Stimulated activated CD8-positive, alpha-beta memory T cell treated with anti-CD3 and anti-CD28 coated beads, Interleukin-15, amount 100 ng/mL, for 1 hour (primary cell): ENCODE data around the gene CALY.

Experiments used
- DNase-seq: peaks from one replicate; pipeline ENCODE4 v3.0.0-alpha.2; 2020; ENCODE audit warnings: low read depth

CALY gene

GRCh38 chr10:133287832-133288500, 48.7 kb downstream of the CALY start:
- no peak for DNase-seq

DNA sequence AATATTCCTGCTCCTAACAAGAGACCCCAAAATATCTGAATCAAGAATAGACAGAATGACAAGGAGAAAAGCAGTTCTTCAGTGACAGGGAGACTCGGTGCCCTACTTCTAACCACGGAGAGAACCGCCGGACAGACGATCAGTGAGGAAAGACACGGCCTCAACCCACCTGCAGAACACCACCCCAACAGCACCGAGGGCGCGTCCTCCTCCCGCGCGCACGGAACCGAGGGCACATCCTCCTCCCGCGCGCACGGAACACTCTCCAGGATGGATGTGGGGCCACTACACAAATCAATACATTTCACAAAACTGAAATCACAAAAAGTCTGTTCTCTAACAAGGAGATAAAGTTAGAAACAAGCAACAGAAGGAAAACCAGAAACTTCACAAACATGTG, 50.3 kb downstream of the CALY start:
- no peak for DNase-seq

DNA sequence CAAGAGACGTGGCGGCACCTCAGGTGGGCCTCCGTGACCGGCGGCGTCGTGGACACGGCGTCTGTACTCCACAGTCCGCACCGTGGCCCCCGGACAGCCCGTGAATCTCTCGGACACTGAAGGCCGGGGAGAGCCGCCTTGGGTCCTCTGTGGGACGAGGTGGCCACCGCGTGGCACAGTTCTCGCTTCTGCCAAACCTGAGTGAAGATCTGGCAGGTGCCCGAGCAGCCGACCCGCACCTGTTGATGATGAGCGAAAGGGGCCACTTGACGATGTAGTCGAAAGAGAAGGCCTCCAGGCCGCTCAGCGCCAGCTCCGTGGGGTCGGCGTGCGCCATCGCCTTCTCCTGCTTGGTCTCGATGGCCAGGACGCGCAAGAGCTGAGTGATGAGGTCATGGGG, 51.5 kb downstream of the CALY start:
- DNase-seq = no peak

GRCh38 chr10:133283931-133284330, 52.8 kb downstream of the CALY start:
- DNase-seq = no peak

- DNase-seq = no peak
These were observed 53.8 kb downstream of the CALY start for GRCh38 chr10:133282846-133283390.

- no peak for DNase-seq
These were observed 54.9 kb downstream of the CALY start for GRCh38 chr10:133281628-133282372.

GRCh38 chr10:133281084-133281483, 55.6 kb downstream of the CALY start:
- no peak for DNase-seq

- DNase-seq = no peak
These were observed 56.2 kb downstream of the CALY start for GRCh38 chr10:133280391-133281059.

GRCh38 chr10:133279326-133280226, 57.1 kb downstream of the CALY start:
- no peak for DNase-seq

DNA sequence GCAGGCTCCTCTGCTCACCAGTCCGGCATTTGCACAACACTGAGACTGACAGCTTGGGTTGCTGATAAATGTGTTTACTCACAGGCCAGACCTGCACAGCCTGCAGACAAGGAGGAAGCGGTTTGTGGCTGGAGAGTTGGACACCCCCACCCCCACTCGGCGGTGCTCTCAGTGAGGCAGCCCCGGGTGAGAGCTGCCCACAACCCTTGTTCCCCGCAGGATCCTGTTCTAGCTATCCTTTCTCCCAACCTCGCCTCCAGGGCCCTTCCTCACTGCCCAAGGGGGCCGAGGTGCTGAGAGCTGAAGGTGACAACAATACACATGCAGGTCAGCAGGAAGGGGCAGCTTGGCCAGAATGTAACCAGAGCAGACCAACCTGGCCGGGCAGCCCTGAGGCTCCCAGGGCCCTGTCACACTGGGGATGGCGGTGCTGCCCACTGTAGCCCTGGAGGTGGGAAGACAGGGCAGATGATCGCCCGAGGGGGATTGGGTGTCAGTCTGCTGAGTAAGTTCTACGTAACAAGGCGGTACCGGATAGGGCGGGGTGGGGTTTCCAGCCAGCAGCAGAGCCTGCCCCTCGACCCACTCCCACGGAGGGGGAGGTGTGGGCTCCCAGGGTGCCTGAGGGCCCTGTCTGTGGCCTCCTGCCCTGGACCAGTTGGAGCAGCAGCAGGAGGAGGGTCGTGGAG, 58.0 kb downstream of the CALY start:
- DNase-seq = peak; percentile 41

GRCh38 chr10:133277993-133278576, 58.6 kb downstream of the CALY start:
- no peak for DNase-seq

GRCh38 chr10:133277277-133277992, 59.3 kb downstream of the CALY start:
- DNase-seq = no peak

- DNase-seq = peak; percentile 34
These were observed 60.1 kb downstream of the CALY start, which contains the start of gene ADAM8 for GRCh38 chr10:133276435-133277201. ADAM8 (minus strand) TSS chr10:133276868; CDS start chr10:133276817, 51 bp downstream.

DNA sequence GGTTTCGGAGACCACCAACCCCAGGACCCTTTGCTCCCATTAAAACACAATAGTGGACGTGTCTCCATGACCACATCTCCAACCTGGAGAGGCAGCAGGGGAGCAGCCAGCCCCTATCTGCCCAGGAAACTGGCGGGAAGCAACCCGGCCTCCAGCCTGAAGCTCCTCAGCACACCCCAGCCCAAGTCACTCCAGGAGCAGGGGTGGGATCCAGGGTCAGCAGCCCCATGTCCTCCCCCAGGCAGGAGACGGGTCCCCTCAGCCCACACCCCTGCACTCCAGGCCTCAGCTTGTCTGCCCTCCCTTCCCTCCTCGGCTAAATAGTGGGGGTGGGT, 60.6 kb downstream of the CALY start:
- no peak for DNase-seq

DNA sequence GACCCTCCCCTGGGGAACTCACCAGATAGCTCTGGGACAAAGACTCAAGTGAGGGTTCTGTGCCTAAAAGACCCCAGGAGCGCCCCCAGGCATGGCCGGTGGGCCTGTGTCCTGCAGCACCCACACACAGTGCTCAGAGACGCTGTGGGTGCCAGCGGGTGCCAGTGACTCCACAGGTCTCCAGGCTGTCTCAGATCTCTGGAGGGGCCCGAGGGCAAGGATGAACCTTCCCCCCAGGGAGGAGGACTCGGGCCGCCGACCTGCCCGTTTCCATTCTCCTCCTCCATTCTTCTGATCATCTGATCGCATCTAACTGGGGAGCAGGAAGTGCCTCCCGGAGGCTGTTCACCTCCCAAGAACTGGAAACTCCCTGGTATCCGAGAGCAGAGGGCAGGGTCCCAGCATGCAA, 61.0 kb downstream of the CALY start:
- DNase-seq = no peak

DNA sequence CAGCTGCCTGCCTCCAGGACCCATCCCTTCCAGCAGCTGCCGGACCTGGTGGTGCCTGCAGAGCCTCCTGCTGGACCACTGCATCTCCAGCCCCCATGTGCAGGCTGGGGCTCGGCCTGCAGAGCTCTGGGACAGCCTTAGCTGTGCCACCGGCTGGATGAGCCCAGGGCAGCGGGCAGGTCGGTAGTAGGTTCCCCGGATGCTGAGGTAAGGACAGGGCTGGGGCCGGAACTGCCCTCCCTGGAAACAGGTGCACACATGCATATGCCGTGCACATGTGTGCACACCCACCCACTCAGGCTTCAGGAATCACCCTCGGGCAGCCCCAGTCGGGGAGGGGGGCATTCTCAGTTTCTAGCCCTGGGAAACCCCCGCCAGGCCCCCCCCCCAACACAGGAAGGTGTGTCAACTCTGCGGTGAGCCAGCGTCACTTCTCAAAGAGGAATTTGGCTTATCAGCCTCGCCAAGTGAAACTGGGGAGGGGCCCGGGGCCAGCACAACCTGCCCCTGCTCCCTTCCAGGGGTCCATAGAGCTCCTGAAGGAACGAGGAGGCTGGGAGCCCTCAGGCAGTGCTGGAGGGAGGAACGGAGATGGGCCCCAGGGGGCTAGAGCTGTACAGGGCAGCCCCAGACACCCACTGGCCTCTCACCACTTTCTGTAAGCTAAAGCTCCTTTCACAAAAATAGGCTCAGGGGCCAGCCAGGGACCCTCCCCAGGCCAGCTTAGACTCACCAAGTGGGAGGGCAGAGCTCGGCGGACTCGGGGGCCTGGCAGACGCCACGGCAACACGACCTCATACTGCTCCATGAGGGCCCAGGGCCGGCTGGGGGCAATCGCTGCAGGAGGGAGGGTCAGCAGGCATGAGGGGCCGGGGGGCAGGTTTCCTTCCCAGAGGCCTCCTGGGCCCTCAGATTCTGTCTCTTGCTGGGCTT, 61.7 kb downstream of the CALY start:
- peak; percentile 56 for DNase-seq
